Fibroblast of lung (primary cell): Measurements from ENCODE around the gene MACROD2.

Source experiments
- EZH2 ChIP-seq: IDR thresholded peaks from 2 replicates; pipeline ENCODE4 v1.5.1; 2012; ENCODE audit warnings: low read length, control low read depth, mild to moderate bottlenecking; ENCODE audit errors: missing control alignments
- TF ChIP-seq, protein P1 (sequence below), 2 donors: IDR thresholded peaks in 1 of 2; conservative IDR thresholded peaks in 1 of 2; 1 replicate in 1 of 2; 2 replicates in 1 of 2; pipeline ENCODE4 v1.5.1; 2011 to 2012; ENCODE audit warnings: low read length in 2 of 2, control low read depth in 1 of 2, inconsistent platforms in 1 of 2, low read depth in 1 of 2, mild to moderate bottlenecking in 1 of 2

DNA sequence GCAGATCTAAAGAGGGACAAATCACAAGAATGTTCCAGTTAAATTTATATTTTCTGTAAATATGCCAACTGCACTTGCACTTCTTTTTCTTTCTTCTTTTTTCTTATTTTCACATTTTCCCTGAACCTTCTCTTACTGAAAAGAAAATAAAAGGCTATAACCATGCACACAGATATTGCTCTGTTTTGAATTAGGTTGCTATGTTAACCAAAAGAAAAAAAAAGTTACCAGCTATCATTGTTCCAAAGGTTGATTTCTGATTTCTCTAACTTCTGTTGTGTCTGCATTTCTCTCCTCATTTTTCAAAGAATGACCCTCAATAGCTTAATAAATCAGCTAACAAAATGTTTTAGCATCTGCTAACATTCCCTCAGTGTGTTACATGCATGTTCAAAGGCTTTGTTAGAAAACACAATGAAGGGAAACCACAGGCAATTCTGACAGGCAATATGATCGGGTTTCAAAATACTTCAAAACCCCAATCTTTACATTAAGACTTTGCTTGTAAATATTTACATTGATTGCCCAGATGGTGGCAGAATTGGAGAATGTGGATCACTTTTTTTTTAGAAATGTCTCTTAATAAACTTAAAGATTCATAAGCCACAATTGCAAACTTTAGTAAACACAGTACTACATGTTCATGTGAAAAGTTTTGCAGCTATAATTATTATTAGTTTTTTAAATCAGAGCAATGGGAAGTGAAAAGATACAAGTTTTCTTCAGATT is 1270.4 kb downstream of the MACROD2 start:
- TF ChIP-seq, protein P1, sequence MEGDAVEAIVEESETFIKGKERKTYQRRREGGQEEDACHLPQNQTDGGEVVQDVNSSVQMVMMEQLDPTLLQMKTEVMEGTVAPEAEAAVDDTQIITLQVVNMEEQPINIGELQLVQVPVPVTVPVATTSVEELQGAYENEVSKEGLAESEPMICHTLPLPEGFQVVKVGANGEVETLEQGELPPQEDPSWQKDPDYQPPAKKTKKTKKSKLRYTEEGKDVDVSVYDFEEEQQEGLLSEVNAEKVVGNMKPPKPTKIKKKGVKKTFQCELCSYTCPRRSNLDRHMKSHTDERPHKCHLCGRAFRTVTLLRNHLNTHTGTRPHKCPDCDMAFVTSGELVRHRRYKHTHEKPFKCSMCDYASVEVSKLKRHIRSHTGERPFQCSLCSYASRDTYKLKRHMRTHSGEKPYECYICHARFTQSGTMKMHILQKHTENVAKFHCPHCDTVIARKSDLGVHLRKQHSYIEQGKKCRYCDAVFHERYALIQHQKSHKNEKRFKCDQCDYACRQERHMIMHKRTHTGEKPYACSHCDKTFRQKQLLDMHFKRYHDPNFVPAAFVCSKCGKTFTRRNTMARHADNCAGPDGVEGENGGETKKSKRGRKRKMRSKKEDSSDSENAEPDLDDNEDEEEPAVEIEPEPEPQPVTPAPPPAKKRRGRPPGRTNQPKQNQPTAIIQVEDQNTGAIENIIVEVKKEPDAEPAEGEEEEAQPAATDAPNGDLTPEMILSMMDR (conservative IDR thresholded peaks at IDR 0.05 in 1 of 2, IDR thresholded peaks at IDR 0.05 in 1 of 2; ENCODE audit: low read depth in 1 of 2, low read length in 2 of 2) = no peak
- TF ChIP-seq EZH2 = no peak
